Stimulated activated naive CD8-positive, alpha-beta T cell treated with anti-CD3 and anti-CD28 coated beads, Interleukin-15, Interleukin-2, amounts not matched to agents 100 ng/mL and 50 ng/mL, for 24 hours (primary cell): Measurements from ENCODE around the gene DBR1.

ENCODE experiments used
- H3K27ac Mint-ChIP-seq: one replicate; pipeline ENCODE4 v1.8.0; 2021; ENCODE audit warnings: mild to moderate bottlenecking, mixed read lengths
- H3K27me3 Mint-ChIP-seq: one replicate; pipeline ENCODE4 v1.8.0; 2021; ENCODE audit warnings: mixed read lengths
- H3K36me3 Mint-ChIP-seq: one replicate; pipeline ENCODE4 v1.8.0; 2021; ENCODE audit warnings: low read depth, mixed read lengths
- H3K4me1 Mint-ChIP-seq: one replicate; pipeline ENCODE4 v1.8.0; 2021; ENCODE audit warnings: low read depth, mixed read lengths
- H3K4me3 Mint-ChIP-seq: one replicate; pipeline ENCODE4 v1.8.0; 2021; ENCODE audit warnings: mild to moderate bottlenecking, mixed read lengths
- H3K9me3 Mint-ChIP-seq: one replicate; pipeline ENCODE4 v1.8.0; 2021; ENCODE audit warnings: mixed read lengths

DBR1 gene

GRCh38 chr3:138197524-138197923 is 22.8 kb upstream of the DBR1 start:
- Mint-ChIP-seq H3K4me1 (peaks cover 28% of the 10 kb centered on the region), H3K27me3 (no peaks in the 10 kb centered on the region), H3K27ac (no peak overlapping the region), H3K9me3 (no peaks in the 10 kb centered on the region), H3K4me3 (no peak overlapping the region), H3K36me3 (peaks cover 35% of the 10 kb centered on the region)

GRCh38 chr3:138197058-138197457 is 22.3 kb upstream of the DBR1 start:
- no peaks in the 10 kb centered on the region for H3K9me3 Mint-ChIP-seq
- H3K27ac Mint-ChIP-seq = no peak overlapping the region
- H3K36me3 Mint-ChIP-seq = peaks cover 36% of the 10 kb centered on the region
- H3K4me3 Mint-ChIP-seq = no peak overlapping the region
- peaks cover 24% of the 10 kb centered on the region for H3K4me1 Mint-ChIP-seq
- no peaks in the 10 kb centered on the region for H3K27me3 Mint-ChIP-seq

- H3K27ac Mint-ChIP-seq = no peak overlapping the region
- H3K4me1 Mint-ChIP-seq = peaks cover 23% of the 10 kb centered on the region
- H3K4me3 Mint-ChIP-seq = no peak overlapping the region
- no peaks in the 10 kb centered on the region for H3K27me3 Mint-ChIP-seq
- no peaks in the 10 kb centered on the region for H3K9me3 Mint-ChIP-seq
- H3K36me3 Mint-ChIP-seq = peaks cover 37% of the 10 kb centered on the region
These were observed 21.3 kb upstream of the DBR1 start for GRCh38 chr3:138196023-138196422.

GRCh38 chr3:138195481-138195880 is 20.8 kb upstream of the DBR1 start:
- H3K27ac Mint-ChIP-seq = no peak overlapping the region
- no peak overlapping the region for H3K4me3 Mint-ChIP-seq
- H3K9me3 Mint-ChIP-seq = no peaks in the 10 kb centered on the region
- H3K4me1 Mint-ChIP-seq = peaks cover 28% of the 10 kb centered on the region
- peaks cover 42% of the 10 kb centered on the region for H3K36me3 Mint-ChIP-seq
- H3K27me3 Mint-ChIP-seq = no peaks in the 10 kb centered on the region

GRCh38 chr3:138188013-138188730 is 13.5 kb upstream of the DBR1 start:
- Mint-ChIP-seq H3K4me3 (peak overlapping the region; percentile 93), H3K4me1 (peaks cover 43% of the 10 kb centered on the region), H3K36me3 (peaks cover 23% of the 10 kb centered on the region), H3K27ac (peak overlapping the region; percentile 96), H3K9me3 (no peaks in the 10 kb centered on the region), H3K27me3 (no peaks in the 10 kb centered on the region)

- Mint-ChIP-seq H3K27me3 (no peaks in the 10 kb centered on the region), H3K27ac (peak within 1 kb of the TSS; percentile 96), H3K36me3 (peaks cover 19% of the 10 kb centered on the region), H3K4me1 (peaks cover 43% of the 10 kb centered on the region), H3K9me3 (no peaks in the 10 kb centered on the region), H3K4me3 (peak within 1 kb of the TSS; percentile 93)
These were observed 12.7 kb upstream of the DBR1 start, which contains the start of gene ARMC8 for GRCh38 chr3:138187296-138188012. Gene ARMC8 (plus strand): TSS chr3:138187301. CDS start chr3:138187555, 254 bp downstream.

GRCh38 chr3:138186803-138187295 is 12.1 kb upstream of the DBR1 start:
- Mint-ChIP-seq H3K4me1 (peaks cover 43% of the 10 kb centered on the region), H3K9me3 (no peaks in the 10 kb centered on the region), H3K4me3 (peak overlapping the region; percentile 93), H3K36me3 (peaks cover 19% of the 10 kb centered on the region), H3K27me3 (no peaks in the 10 kb centered on the region), H3K27ac (peak overlapping the region; percentile 96)

- Mint-ChIP-seq H3K27ac (no peak overlapping the region), H3K4me3 (peak overlapping the region; percentile 93), H3K9me3 (no peaks in the 10 kb centered on the region)
These were observed 11.5 kb upstream of the DBR1 start for GRCh38 chr3:138186221-138186620.

GRCh38 chr3:138184994-138185393 is 10.3 kb upstream of the DBR1 start:
- Mint-ChIP-seq H3K4me3 (no peak overlapping the region), H3K4me1 (peaks cover 31% of the 10 kb centered on the region), H3K27me3 (no peaks in the 10 kb centered on the region), H3K27ac (no peak overlapping the region), H3K36me3 (peaks cover 8% of the 10 kb centered on the region), H3K9me3 (no peaks in the 10 kb centered on the region)

More at GRCh38 chr3:138186221-138186620, 11.5 kb upstream of the DBR1 start:
- peaks cover 37% of the 10 kb centered on the region for H3K4me1 Mint-ChIP-seq
- H3K36me3 Mint-ChIP-seq = peaks cover 13% of the 10 kb centered on the region
- H3K27me3 Mint-ChIP-seq = no peaks in the 10 kb centered on the region

GRCh38 chr3:138180375-138181029 is 5.8 kb upstream of the DBR1 start:
- Mint-ChIP-seq H3K27me3 (peaks cover 4% of the 10 kb centered on the region), H3K36me3 (no peaks in the 10 kb centered on the region), H3K4me1 (no peaks in the 10 kb centered on the region), H3K9me3 (no peaks in the 10 kb centered on the region), H3K27ac (no peak overlapping the region), H3K4me3 (no peak overlapping the region)

GRCh38 chr3:138173769-138174420 is 826 bp downstream of the DBR1 start:
- peak overlapping the region; percentile 98 for H3K4me3 Mint-ChIP-seq
- H3K27me3 Mint-ChIP-seq = no peaks in the 10 kb centered on the region
- no peaks in the 10 kb centered on the region for H3K9me3 Mint-ChIP-seq
- peak overlapping the region; percentile 97 for H3K27ac Mint-ChIP-seq
- H3K36me3 Mint-ChIP-seq = peaks cover 35% of the 10 kb centered on the region
- H3K4me1 Mint-ChIP-seq = peaks cover 35% of the 10 kb centered on the region

- Mint-ChIP-seq H3K9me3 (no peaks in the 10 kb centered on the region), H3K27me3 (no peaks in the 10 kb centered on the region), H3K36me3 (peaks cover 40% of the 10 kb centered on the region), H3K4me1 (peaks cover 35% of the 10 kb centered on the region), H3K27ac (peak overlapping the region; percentile 41), H3K4me3 (peak overlapping the region; percentile 51)
These were observed 2.1 kb downstream of the DBR1 start for GRCh38 chr3:138172625-138173024.

- no peaks in the 10 kb centered on the region for H3K27me3 Mint-ChIP-seq
- peaks cover 73% of the 10 kb centered on the region for H3K36me3 Mint-ChIP-seq
These were observed 9.7 kb downstream of the DBR1 start for GRCh38 chr3:138165061-138165460.

GRCh38 chr3:138157743-138158142 is 17.0 kb downstream of the DBR1 start:
- Mint-ChIP-seq H3K27ac (no peak overlapping the region), H3K4me1 (no peaks in the 10 kb centered on the region), H3K36me3 (peaks cover 34% of the 10 kb centered on the region), H3K27me3 (no peaks in the 10 kb centered on the region), H3K4me3 (no peak overlapping the region), H3K9me3 (peaks cover 12% of the 10 kb centered on the region)

More at GRCh38 chr3:138165061-138165460, 9.7 kb downstream of the DBR1 start:
- H3K4me3 Mint-ChIP-seq = no peak overlapping the region
- no peaks in the 10 kb centered on the region for H3K9me3 Mint-ChIP-seq
- no peaks in the 10 kb centered on the region for H3K4me1 Mint-ChIP-seq
- no peak overlapping the region for H3K27ac Mint-ChIP-seq
